Measurements from ENCODE around the gene FUT4. TPM values are rescaled to one million over a fixed set of nuclear protein-coding genes. Genes with fewer than 3 reads are reported as not detected.
"Not testable (repeated sequence)": the region's sequence is repeated elsewhere in the genome, so short reads cannot be mapped to it uniquely, and the experiment has no call there.

Gene FUT4
- total and polyA plus RNA-seq, 5 donors, result 1.2 to 2.9 (median 2.1) TPM

DNA sequence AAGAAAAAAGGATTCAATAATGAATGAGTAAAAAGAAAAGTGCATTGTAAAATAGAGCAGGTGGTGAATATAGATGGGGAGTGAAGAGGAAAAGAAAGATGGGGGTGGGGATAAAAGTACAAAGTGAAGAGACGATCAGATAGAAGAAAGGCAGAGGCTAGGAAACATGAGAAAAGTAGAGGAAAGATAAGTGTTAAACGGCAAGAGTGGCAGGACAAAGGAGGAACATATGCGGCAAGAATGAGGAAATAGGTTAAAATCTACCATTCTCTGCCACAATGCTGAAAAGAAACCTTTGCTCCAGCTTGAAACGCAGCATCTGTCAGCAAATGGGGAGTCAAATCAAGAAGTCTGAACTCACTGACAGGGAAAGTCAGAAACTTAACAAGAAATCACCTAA, 6.8 kb downstream of the FUT4 start:
- no peak for ATAC-seq

DNA sequence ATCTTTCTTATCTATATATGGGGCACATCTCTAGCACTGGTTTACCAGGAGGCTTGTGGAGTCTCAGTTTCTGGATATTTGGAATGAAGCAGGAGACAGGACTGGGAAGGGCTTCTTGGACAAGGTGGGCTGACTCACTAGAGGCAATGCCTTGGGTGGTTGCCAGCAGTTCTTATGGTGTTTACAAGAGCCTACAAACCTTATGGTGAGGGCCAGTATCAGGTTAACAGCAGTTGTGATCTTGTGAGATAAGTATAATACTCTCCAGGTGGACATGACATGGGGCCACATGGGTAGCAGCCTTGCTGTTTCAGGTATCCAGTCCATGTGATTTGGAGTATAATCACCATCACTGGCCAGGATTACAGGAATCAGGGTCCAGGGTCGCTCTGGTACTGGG, 10.2 kb downstream of the FUT4 start:
- no peaks in the 10 kb centered on the region for H3K9me3 ChIP-seq (ENCODE audit: control insufficient read depth, low read length)
- WGBS, result 98% methylated on average over 1 of the region's 1 CpG
- intact Hi-C loops (cut with DNase I), result no loop called here
- H3K27me3 ChIP-seq (ENCODE audit: control insufficient read depth, insufficient read depth), result no peaks in the 10 kb centered on the region
- ATAC-seq (no peak), DNase-seq (no peak)
- no peak overlapping the region for H3K4me3 ChIP-seq (ENCODE audit: low read length)
- no peaks in the 10 kb centered on the region for H3K4me1 ChIP-seq (ENCODE audit: control insufficient read depth, insufficient read depth, low read length)
- no peak overlapping the region for H3K27ac ChIP-seq (ENCODE audit: low read length)

More for the DNA sequence above, 6.8 kb downstream of the FUT4 start:
- no peak for DNase-seq
- H3K9me3 ChIP-seq (ENCODE audit: control insufficient read depth, low read length), result no peaks in the 10 kb centered on the region
- peaks cover 2% of the 10 kb centered on the region for H3K4me1 ChIP-seq (ENCODE audit: control insufficient read depth, insufficient read depth, low read length)
- H3K4me3 ChIP-seq (ENCODE audit: low read length), result no peak overlapping the region
- WGBS, result 62% methylated on average over 4 of the region's 4 CpGs
- intact Hi-C loops (cut with DNase I), result no loop called here
- H3K27ac ChIP-seq (ENCODE audit: low read length), result no peak overlapping the region
- H3K27me3 ChIP-seq (ENCODE audit: control insufficient read depth, insufficient read depth), result no peaks in the 10 kb centered on the region

DNA sequence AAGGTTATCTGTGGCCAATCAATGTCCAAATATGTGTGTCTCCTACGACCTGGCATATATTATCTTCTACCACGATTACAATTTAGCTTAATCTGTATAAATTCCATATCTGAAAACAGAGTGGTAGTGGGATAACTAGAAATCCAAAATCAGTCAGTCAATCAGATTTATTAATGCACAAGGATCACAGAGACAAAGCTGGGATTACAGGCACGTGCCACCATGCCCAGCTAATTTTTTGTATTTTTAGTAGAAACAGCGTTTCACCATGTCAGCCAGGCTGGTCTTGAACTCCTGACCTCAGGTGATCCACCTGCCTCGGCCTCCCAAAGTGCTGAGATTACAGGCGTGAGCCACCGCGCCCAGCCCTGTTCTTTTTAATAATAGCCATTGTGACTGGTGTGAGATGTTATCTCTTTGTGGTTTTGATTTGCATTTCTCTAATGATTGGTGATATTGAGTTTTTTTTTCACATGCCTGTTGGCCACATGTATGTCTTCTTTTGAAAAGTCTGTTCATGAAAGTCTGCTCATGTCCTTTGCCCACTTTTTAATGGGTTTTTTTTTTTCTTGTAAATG, 12.1 kb downstream of the FUT4 start:
- H3K4me1 ChIP-seq (ENCODE audit: control insufficient read depth, insufficient read depth, low read length); H3K27me3 ChIP-seq (ENCODE audit: control insufficient read depth, insufficient read depth); intact Hi-C loops (cut with DNase I); H3K9me3 ChIP-seq (ENCODE audit: control insufficient read depth, low read length); H3K4me3 ChIP-seq (ENCODE audit: low read length); ATAC-seq; H3K27ac ChIP-seq (ENCODE audit: low read length); DNase-seq: not testable (repeated sequence)
- 93% methylated on average over 8 of the region's 8 CpGs for WGBS

DNA sequence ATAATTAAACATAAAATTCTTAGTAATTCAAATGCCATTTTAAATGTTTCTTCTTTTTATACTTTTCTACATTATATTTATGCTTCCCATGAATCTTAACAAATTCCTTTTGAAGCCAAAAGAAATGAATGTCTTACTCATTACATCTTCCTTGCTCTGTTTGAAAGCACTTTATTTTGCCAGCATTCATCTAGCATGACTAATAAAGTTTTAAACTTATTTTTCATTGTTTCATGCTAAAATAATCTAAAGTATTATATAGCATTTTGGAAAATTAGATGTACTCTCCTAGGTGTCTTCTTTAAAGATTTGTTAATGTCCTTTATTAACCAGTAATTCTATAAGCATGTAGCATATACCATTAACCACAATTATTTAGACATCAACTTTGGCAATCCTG, 13.7 kb downstream of the FUT4 start:
- Histone ChIP-seq H3K4me1 (ENCODE audit: control insufficient read depth, insufficient read depth, low read length) (no peaks in the 10 kb centered on the region), H3K27me3 (ENCODE audit: control insufficient read depth, insufficient read depth) (no peaks in the 10 kb centered on the region), H3K9me3 (ENCODE audit: control insufficient read depth, low read length) (no peaks in the 10 kb centered on the region), H3K27ac (ENCODE audit: low read length) (no peak overlapping the region), H3K4me3 (ENCODE audit: low read length) (no peak overlapping the region)
- DNase-seq (no peak), ATAC-seq (no peak)
- intact Hi-C loops (cut with DNase I), result no loop called here

DNA sequence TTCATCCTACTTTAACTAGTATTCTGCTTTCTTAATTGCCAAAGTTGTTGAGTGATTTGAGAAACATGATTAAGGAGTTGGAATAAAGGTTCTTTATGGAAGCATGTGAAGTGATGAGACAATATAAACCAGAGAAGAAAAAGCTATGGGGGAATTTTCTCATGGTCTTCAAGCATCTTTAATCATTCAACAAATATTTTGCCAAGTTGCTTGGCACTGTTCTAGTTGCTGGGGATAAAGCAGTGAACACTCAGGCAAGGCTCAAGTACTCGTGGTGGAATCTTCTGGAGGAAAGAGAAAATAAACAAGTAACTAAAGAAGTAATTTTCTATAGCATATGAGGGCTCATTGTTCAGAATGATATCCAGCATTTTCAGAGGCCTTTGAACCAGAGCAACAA, 14.3 kb downstream of the FUT4 start:
- no peak overlapping the region for H3K27ac ChIP-seq (ENCODE audit: low read length)
- DNase-seq (no peak), ATAC-seq (no peak)
- no peaks in the 10 kb centered on the region for H3K9me3 ChIP-seq (ENCODE audit: control insufficient read depth, low read length)
- intact Hi-C loops (cut with DNase I), result no loop called here
- WGBS, result 63% methylated on average over 1 of the region's 1 CpG
- no peak overlapping the region for H3K4me3 ChIP-seq (ENCODE audit: low read length)
- H3K27me3 ChIP-seq (ENCODE audit: control insufficient read depth, insufficient read depth), result no peaks in the 10 kb centered on the region
- no peaks in the 10 kb centered on the region for H3K4me1 ChIP-seq (ENCODE audit: control insufficient read depth, insufficient read depth, low read length)

DNA sequence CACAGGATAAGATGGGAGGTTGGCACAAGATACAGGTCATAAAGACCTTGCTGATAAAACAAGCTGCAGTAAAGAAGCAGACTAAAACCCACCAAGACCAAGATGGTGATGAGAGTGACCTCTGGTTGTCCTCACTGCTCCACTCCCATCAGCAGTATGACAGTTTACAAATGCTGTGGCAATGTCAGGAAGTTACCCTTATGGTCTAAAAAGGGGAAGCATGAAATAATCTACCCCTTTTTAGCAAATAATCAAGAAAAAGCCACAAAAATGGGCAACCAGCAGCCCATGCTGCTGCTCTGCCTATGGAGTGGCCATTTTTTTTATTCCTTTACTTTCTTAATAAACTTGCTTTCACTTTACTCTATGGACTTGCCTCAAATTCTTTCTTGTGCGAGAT, 14.7 kb downstream of the FUT4 start:
- intact Hi-C loops (cut with DNase I), result no loop called here
- 98% methylated on average over 1 of the region's 1 CpG for WGBS
- no peak overlapping the region for H3K27ac ChIP-seq (ENCODE audit: low read length)
- no peaks in the 10 kb centered on the region for H3K4me1 ChIP-seq (ENCODE audit: control insufficient read depth, insufficient read depth, low read length)
- no peak for ATAC-seq
- no peak overlapping the region for H3K4me3 ChIP-seq (ENCODE audit: low read length)
- H3K9me3 ChIP-seq (ENCODE audit: control insufficient read depth, low read length), result no peaks in the 10 kb centered on the region
- H3K27me3 ChIP-seq (ENCODE audit: control insufficient read depth, insufficient read depth), result no peaks in the 10 kb centered on the region
- DNase-seq, result no peak

DNA sequence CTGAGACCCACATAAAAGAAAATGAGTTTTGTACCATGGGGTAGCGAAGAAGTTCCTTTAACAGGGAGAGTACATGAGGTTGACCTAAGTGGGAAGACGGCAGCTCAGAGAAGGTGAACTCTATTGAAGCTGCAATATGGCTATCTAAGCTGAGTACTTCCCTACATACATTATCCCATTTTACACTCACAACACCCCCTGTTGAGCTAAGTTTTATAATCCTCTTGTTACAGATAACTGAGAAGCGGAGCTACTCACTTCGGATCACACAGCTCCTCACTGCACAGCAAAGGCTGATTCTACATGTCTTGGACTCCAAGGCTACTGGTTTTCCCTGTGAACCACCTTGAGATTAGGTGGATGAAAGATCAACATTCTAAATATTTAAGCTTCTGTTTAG, 15.2 kb downstream of the FUT4 start:
- no peaks in the 10 kb centered on the region for H3K9me3 ChIP-seq (ENCODE audit: control insufficient read depth, low read length)
- H3K27me3 ChIP-seq (ENCODE audit: control insufficient read depth, insufficient read depth), result no peaks in the 10 kb centered on the region
- intact Hi-C loops (cut with DNase I), result no loop called here
- no peak overlapping the region for H3K27ac ChIP-seq (ENCODE audit: low read length)
- 96% methylated on average over 4 of the region's 4 CpGs for WGBS
- ATAC-seq (no peak), DNase-seq (no peak)
- no peak overlapping the region for H3K4me3 ChIP-seq (ENCODE audit: low read length)
- no peaks in the 10 kb centered on the region for H3K4me1 ChIP-seq (ENCODE audit: control insufficient read depth, insufficient read depth, low read length)

DNA sequence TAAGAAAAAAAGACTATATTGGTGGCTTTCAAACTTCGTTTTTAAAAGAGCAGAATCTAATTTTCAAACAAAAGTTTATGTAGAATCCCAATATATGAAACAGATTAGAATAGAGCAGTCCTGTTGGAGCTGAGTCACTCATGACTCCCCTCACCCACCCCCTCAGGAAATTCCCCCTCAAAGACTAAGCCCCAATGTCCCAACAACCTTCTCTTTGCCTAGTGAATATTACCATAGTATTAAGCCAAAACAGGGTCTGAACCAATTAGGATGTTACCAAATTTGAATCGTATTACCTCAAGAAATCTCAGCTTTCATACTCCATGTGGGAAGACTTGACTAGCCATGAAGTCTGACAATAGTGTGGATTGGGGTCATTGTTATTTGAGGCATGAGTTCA, 15.6 kb downstream of the FUT4 start:
- ATAC-seq, result no peak
- intact Hi-C loops (cut with DNase I), result no loop called here
- H3K4me3 ChIP-seq (ENCODE audit: low read length), result no peak overlapping the region
- no peaks in the 10 kb centered on the region for H3K9me3 ChIP-seq (ENCODE audit: control insufficient read depth, low read length)
- 83% methylated on average over 2 of the region's 2 CpGs for WGBS
- no peak overlapping the region for H3K27ac ChIP-seq (ENCODE audit: low read length)
- no peak for DNase-seq
- no peaks in the 10 kb centered on the region for H3K27me3 ChIP-seq (ENCODE audit: control insufficient read depth, insufficient read depth)
- no peaks in the 10 kb centered on the region for H3K4me1 ChIP-seq (ENCODE audit: control insufficient read depth, insufficient read depth, low read length)

DNA sequence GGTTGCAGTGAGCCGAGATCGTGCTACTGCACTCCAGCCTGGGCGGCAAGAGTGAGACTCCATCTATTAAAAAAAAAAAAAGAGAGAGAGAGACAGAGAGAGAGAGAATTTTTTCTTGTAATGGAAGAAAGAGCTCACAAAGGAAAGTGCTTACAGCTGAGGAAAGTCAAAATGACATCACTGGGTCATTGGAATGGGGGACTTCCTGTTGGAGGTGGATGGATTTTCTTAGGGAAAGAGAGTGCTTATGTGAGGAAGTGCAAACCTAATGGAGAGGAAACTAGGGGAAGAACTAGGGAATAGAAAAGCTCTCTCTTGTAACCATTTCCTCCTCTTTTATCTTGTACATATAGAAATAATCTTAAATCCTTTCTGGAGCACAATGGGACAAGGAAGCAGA, 17.1 kb downstream of the FUT4 start:
- Histone ChIP-seq H3K4me3 (ENCODE audit: low read length) (no peak overlapping the region), H3K4me1 (ENCODE audit: control insufficient read depth, insufficient read depth, low read length) (no peaks in the 10 kb centered on the region), H3K27me3 (ENCODE audit: control insufficient read depth, insufficient read depth) (no peaks in the 10 kb centered on the region), H3K9me3 (ENCODE audit: control insufficient read depth, low read length) (no peaks in the 10 kb centered on the region), H3K27ac (ENCODE audit: low read length) (no peak overlapping the region)
- intact Hi-C loops (cut with DNase I), result loop anchor here in 3 of 4 donors (5.0 kb wide), 2 partner anchors 34 to 39 kb away; no protein-coding TSS in a partner anchor
- DNase-seq, result no peak
- ATAC-seq, result no peak
- whole genome bisulfite sequencing, result 86% methylated on average over 3 of the region's 3 CpGs

DNA sequence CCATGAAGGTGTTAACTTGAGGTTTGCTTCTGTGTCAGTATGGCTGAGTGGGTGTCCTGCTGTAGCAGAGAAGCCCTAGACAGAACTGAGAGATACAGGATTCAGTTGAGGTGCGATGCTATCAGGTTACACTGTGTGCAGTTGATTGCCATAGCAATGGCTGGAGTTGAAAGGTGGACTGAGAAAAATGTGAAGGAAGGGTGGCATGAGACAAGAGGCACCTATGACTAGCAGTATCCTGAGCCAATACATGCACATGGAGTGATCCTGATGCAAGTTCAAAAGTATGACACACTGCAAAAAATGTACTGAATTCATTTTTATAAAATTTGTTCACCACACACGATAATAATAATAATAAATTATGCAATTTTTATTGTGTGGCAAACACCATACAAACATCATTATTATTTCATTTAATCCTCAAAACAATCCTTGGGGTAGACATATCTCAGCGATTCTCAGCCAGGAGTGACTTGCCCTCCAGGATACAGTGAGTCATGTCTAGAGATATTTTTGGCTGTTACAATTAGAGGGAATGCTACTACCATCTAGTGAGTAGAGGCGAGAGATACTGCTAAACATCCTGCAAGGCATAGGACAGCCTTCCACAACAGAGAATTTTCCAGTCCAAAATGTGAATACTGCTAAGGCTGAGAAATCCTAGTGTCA, 19.6 kb downstream of the FUT4 start:
- intact Hi-C loops (cut with DNase I), result loop anchor here in 3 of 4 donors (5.0 kb wide), 2 partner anchors 36 to 41 kb away; no protein-coding TSS in a partner anchor
- no peak for DNase-seq
- ATAC-seq, result peak; percentile 95 to 97
- Histone ChIP-seq H3K27ac (ENCODE audit: low read length) (no peak overlapping the region), H3K9me3 (ENCODE audit: control insufficient read depth, low read length) (no peaks in the 10 kb centered on the region), H3K4me1 (ENCODE audit: control insufficient read depth, insufficient read depth, low read length) (no peaks in the 10 kb centered on the region), H3K27me3 (ENCODE audit: control insufficient read depth, insufficient read depth) (no peaks in the 10 kb centered on the region), H3K4me3 (ENCODE audit: low read length) (no peak overlapping the region)
- 35% methylated on average over 4 of the region's 4 CpGs for WGBS

DNA sequence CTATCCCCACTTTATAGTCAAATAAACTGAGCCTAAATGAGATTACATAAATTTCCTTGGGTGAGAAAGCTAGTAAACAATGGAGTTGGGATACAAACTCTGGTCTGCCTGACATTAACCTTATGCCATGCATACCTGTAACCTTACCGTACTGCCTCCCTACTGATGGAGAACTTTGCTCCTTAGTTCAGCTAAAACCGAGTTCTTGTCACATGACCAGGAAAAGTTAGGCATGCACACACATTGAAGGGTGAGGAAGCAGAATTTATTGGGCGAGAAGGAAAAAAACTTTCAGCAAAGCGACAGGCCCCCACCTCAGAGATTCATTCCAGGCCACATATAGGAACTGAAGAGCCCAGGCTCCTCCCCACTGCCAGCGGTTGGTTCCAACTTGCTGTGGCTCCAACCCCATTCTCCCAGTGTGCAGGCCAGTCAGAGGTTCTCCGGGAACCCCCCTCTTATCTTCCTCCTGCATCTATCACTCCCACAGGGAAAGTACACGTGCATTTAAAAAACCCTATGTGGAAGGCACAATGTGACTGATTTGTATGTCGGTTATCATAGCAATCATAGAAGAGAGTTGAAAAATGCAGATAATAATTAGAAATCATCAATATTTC, 20.2 kb downstream of the FUT4 start:
- Histone ChIP-seq H3K9me3 (ENCODE audit: control insufficient read depth, low read length) (no peaks in the 10 kb centered on the region), H3K4me3 (ENCODE audit: low read length) (no peak overlapping the region), H3K27me3 (ENCODE audit: control insufficient read depth, insufficient read depth) (no peaks in the 10 kb centered on the region), H3K27ac (ENCODE audit: low read length) (no peak overlapping the region), H3K4me1 (ENCODE audit: control insufficient read depth, insufficient read depth, low read length) (no peaks in the 10 kb centered on the region)
- ATAC-seq (no peak), DNase-seq (no peak)
- intact Hi-C loops (cut with DNase I), result loop anchor here in 3 of 4 donors (5.0 kb wide), 2 partner anchors 37 to 42 kb away; no protein-coding TSS in a partner anchor
- 68% methylated on average over 8 of the region's 8 CpGs for WGBS

Measured in right cardiac atrium (tissue), 5 donors.